SK-N-SH (cell line): ENCODE results near the gene RBMS1.

ENCODE experiments used
- RAD21 ChIP-seq: IDR thresholded peaks from 2 replicates; pipeline ENCODE4 v1.6.1; 2012; ENCODE audit warnings: mild to moderate bottlenecking, low read length
- RFX5 ChIP-seq: IDR thresholded peaks from 2 replicates; pipeline ENCODE4 v1.6.1; 2012; ENCODE audit warnings: mild to moderate bottlenecking, improper control_type of control experiment, low read length
- TF ChIP-seq, protein P1 (sequence below): fragments of 200-600 bp; sonication (generic); IDR thresholded peaks from 2 replicates; pipeline ENCODE4 v1.6.1; 2017; ENCODE audit warnings: antibody characterized with exemption, mild to moderate bottlenecking, moderate library complexity

DNA sequence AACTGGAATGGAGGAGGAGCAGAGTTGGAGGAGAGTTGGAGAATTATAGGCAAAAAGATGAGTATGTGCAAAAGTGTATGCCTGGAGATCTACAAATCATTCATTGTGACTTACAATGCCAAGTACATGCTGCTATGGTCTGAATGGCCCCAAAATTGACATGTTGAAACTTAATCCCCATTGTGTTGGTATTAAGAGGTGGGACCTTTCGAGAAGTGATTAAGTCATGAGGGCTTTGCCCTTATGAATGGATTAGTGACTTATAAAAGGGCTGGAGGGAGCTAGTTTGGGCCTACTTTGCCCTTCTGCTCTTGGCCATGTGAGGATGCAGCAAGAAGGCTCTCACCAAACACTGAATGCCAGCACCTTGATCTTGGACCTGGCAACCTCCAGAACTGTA is 6.3 kb upstream of the RBMS1 start:
- TF ChIP-seq, protein P1, sequence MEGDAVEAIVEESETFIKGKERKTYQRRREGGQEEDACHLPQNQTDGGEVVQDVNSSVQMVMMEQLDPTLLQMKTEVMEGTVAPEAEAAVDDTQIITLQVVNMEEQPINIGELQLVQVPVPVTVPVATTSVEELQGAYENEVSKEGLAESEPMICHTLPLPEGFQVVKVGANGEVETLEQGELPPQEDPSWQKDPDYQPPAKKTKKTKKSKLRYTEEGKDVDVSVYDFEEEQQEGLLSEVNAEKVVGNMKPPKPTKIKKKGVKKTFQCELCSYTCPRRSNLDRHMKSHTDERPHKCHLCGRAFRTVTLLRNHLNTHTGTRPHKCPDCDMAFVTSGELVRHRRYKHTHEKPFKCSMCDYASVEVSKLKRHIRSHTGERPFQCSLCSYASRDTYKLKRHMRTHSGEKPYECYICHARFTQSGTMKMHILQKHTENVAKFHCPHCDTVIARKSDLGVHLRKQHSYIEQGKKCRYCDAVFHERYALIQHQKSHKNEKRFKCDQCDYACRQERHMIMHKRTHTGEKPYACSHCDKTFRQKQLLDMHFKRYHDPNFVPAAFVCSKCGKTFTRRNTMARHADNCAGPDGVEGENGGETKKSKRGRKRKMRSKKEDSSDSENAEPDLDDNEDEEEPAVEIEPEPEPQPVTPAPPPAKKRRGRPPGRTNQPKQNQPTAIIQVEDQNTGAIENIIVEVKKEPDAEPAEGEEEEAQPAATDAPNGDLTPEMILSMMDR: no peak
- TF ChIP-seq RAD21: no peak
- TF ChIP-seq RFX5: no peak
